Spleen (tissue), 11 donors: ENCODE data around the gene ADARB2. TPM values are rescaled to one million over a fixed set of nuclear protein-coding genes. Genes with fewer than 3 reads are reported as not detected.

Experiments
- DNase-seq: peaks from one replicate; pipeline ENCODE4 v3.0.0-alpha.2; 2020
- H3K27ac ChIP-seq, 8 donors: fragments of 200-600 bp; sonication (generic) in 7 of 8; 1 replicate in 4 of 8; 2 replicates in 4 of 8; pipeline versions ENCODE4 v1.5.0 to v1.8.0; 2016 to 2021; ENCODE audit warnings: inconsistent platforms in 4 of 8, mild to moderate bottlenecking in 4 of 8, moderate library complexity in 1 of 8
- H3K27me3 ChIP-seq, 7 donors: fragments of 200-600 bp; sonication (generic) in 6 of 7; replicated peaks in 1 of 7; 1 replicate in 4 of 7; 2 replicates in 3 of 7; pipeline versions ENCODE4 v1.5.0 to v1.8.0; 2016 to 2021; ENCODE audit warnings: inconsistent platforms in 3 of 7, mild to moderate bottlenecking in 1 of 7
- H3K36me3 ChIP-seq, 6 donors: fragments of 200-600 bp; sonication (generic) in 5 of 6; 1 replicate in 4 of 6; 2 replicates in 2 of 6; pipeline versions ENCODE4 v1.5.0 to v1.8.0; 2016 to 2021; ENCODE audit warnings: inconsistent platforms in 2 of 6
- H3K4me1 ChIP-seq, 6 donors: fragments of 200-600 bp; sonication (generic) in 5 of 6; 1 replicate in 3 of 6; 2 replicates in 3 of 6; pipeline versions ENCODE4 v1.5.0 to v1.8.0; 2016 to 2021; ENCODE audit warnings: inconsistent platforms in 3 of 6
- H3K4me3 ChIP-seq, 8 donors: fragments of 200-600 bp; sonication (generic) in 7 of 8; 1 replicate in 4 of 8; 2 replicates in 4 of 8; pipeline versions ENCODE4 v1.5.0 to v1.8.0; 2016 to 2021; ENCODE audit warnings: inconsistent platforms in 4 of 8, mild to moderate bottlenecking in 4 of 8, moderate library complexity in 2 of 8
- H3K9me3 ChIP-seq, 8 donors: fragments of 200-600 bp; sonication (generic) in 7 of 8; 1 replicate in 4 of 8; 2 replicates in 4 of 8; pipeline versions ENCODE4 v1.5.0 to v1.8.0; 2016 to 2021; ENCODE audit warnings: inconsistent platforms in 4 of 8
- CTCF ChIP-seq, 11 experiments: fragments of 200-600 bp in 7 of 11; fragments of 450-650 bp in 4 of 11; sonication (generic) in 4 of 11; IDR thresholded peaks in 8 of 11; conservative IDR thresholded peaks in 3 of 11; 1 replicate in 7 of 11; 2 replicates in 4 of 11; pipeline versions ENCODE4 v1.4.0 to v1.8.0; 2016 to 2021; ENCODE audit warnings: antibody characterized with exemption in 11 of 11, inconsistent platforms in 4 of 11, mild to moderate bottlenecking in 1 of 11
- POLR2A ChIP-seq, 3 donors: fragments of 450-650 bp; IDR thresholded peaks; one replicate each; pipeline ENCODE4 v1.5.1; 2017; ENCODE audit warnings: antibody characterized with exemption in 3 of 3, mild to moderate bottlenecking in 1 of 3
- POLR2AphosphoS5 ChIP-seq, 3 donors: sonication (generic); formaldehyde crosslinking; IDR thresholded peaks; one replicate each; pipeline ENCODE4 v1.5.1; 2017; ENCODE audit warnings: antibody characterized with exemption in 3 of 3
- WGBS, 5 donors: extraction: QIAGEN DNeasy Blood & Tissue Kit in 3 of 5; methylation state at CpG; one replicate each; pipeline versions ENCODE4 v1.1.5 to v1.1.7; 2013 to 2018; 5-methylcytosine and 5-hydroxymethylcytosine counted together
- intact Hi-C: fragments of 100-400 bp; cut with DNase I; formaldehyde crosslinking; loops from one replicate; pipeline ENCODE4 v1.15.0; 2023; ENCODE audit warnings: low total_unique reads
- polyA plus RNA-seq, 3 donors: library from polyadenylated mRNA; stranded (reverse); fragments of 200-250 nt; gene quantifications; one replicate each; pipeline ENCODE4 v1.2.1, GENCODE V29; 2013
- total RNA-seq, 7 donors: library from RNA; depleted of rRNA in 3 of 7; stranded (reverse); fragments of >200 nt in 3 of 7; fragmentation: NEBNext Ultra II Directional in 4 of 7; extraction: Animal tissue kit (Norgen Biotek cat#: 25700) in 4 of 7; gene quantifications; one replicate each; pipeline versions ENCODE4 v1.1.0 to v1.2.1, GENCODE V29; 2016 to 2021
- donor health status: healthy with polysubstance abuse.
- donor health status: DM: no; HTN: no; CAD: no; lungs with moderate emphysema.
- donor health status: DM: no; HTN: no; CAD: no.
- donor health status: Bipolar disorder and iron deficiency.
- donor health status: healthy.
- donor health status: DM: no; HTN: no; CAD: no.
- donor health status: DM: yes; HTN: yes; CAD: no.

The ADARB2 gene
- total and polyA plus RNA-seq, 10 donors = 0.05 to 8.1 (median 0.96) TPM

GRCh38 chr10:1132584-1132983 is 604.7 kb downstream of the ADARB2 start:
- WGBS, 5 donors = 76 to 84% (median 81%) methylated on average over 9 to 10 of the region's 10 CpGs
- TF ChIP-seq POLR2AphosphoS5 (IDR thresholded peaks at IDR 0.05) (peak in 1 of 3 donors; percentile 52), CTCF (IDR thresholded peaks at IDR 0.05 in 8 of 11, conservative IDR thresholded peaks at IDR 0.05 in 3 of 11) (no peak), POLR2A (IDR thresholded peaks at IDR 0.05) (no peak)
- no peaks in the 10 kb centered on the region for H3K27me3 ChIP-seq
- no peak for DNase-seq
- no peak overlapping the region for H3K27ac ChIP-seq
- peaks cover 0 to 4% (median under 1%) of the 10 kb centered on the region in 8 donors for H3K9me3 ChIP-seq
- H3K36me3 ChIP-seq = peaks cover 0 to 55% (median 44%) of the 10 kb centered on the region in 6 donors
- H3K4me1 ChIP-seq = peaks cover 0 to 4% (median 0%) of the 10 kb centered on the region in 6 donors
- intact Hi-C loops = no loop called here
- H3K4me3 ChIP-seq = no peak overlapping the region

GRCh38 chr10:1130995-1131790 is 606.1 kb downstream of the ADARB2 start:
- 92 to 96% (median 94%) methylated on average over 12 of the region's 12 CpGs for WGBS, 5 donors
- TF ChIP-seq CTCF (IDR thresholded peaks at IDR 0.05 in 8 of 11, conservative IDR thresholded peaks at IDR 0.05 in 3 of 11) (no peak), POLR2A (IDR thresholded peaks at IDR 0.05) (no peak), POLR2AphosphoS5 (IDR thresholded peaks at IDR 0.05) (no peak)
- H3K27me3 ChIP-seq = no peaks in the 10 kb centered on the region
- peaks cover 0 to 69% (median 56%) of the 10 kb centered on the region in 6 donors for H3K36me3 ChIP-seq
- H3K4me3 ChIP-seq = no peak overlapping the region
- DNase-seq = no peak
- intact Hi-C loops = no loop called here
- H3K4me1 ChIP-seq = peaks cover 0 to under 1% (median 0%) of the 10 kb centered on the region in 6 donors
- H3K9me3 ChIP-seq = no peaks in the 10 kb centered on the region
- H3K27ac ChIP-seq = no peak overlapping the region

- intact Hi-C loops = no loop called here
- TF ChIP-seq POLR2A (IDR thresholded peaks at IDR 0.05) (no peak), POLR2AphosphoS5 (IDR thresholded peaks at IDR 0.05) (peak in 1 of 3 donors; percentile 60)
- H3K9me3 ChIP-seq = no peaks in the 10 kb centered on the region
- DNase-seq = no peak
- no peak overlapping the region for H3K27ac ChIP-seq
- no peaks in the 10 kb centered on the region for H3K27me3 ChIP-seq
- H3K4me1 ChIP-seq = no peaks in the 10 kb centered on the region
- H3K4me3 ChIP-seq = no peak overlapping the region
- 92 to 99% (median 96%) methylated on average over 10 of the region's 10 CpGs for WGBS, 5 donors
- H3K36me3 ChIP-seq = peaks cover 2 to 78% (median 65%) of the 10 kb centered on the region in 6 donors
Measured at GRCh38 chr10:1130226-1130625, 607.1 kb downstream of the ADARB2 start.

GRCh38 chr10:1128649-1129048 is 608.7 kb downstream of the ADARB2 start:
- WGBS, 5 donors = 94 to 96% (median 96%) methylated on average over 21 of the region's 21 CpGs
- intact Hi-C loops = no loop called here
- no peak for DNase-seq
- Histone ChIP-seq H3K4me3 (no peak overlapping the region), H3K9me3 (no peaks in the 10 kb centered on the region), H3K27ac (no peak overlapping the region), H3K36me3 (peaks cover 2 to 94% (median 79%) of the 10 kb centered on the region in 6 donors), H3K4me1 (peaks cover 0 to 2% (median 0%) of the 10 kb centered on the region in 6 donors), H3K27me3 (no peaks in the 10 kb centered on the region)
- TF ChIP-seq POLR2AphosphoS5 (IDR thresholded peaks at IDR 0.05) (no peak), POLR2A (IDR thresholded peaks at IDR 0.05) (no peak), CTCF (IDR thresholded peaks at IDR 0.05 in 8 of 11, conservative IDR thresholded peaks at IDR 0.05 in 3 of 11) (no peak)
